Measurements from ENCODE around the gene LILRB4.
"Not testable (repeated sequence)": the region's sequence is repeated elsewhere in the genome, so short reads cannot be mapped to it uniquely, and the experiment has no call there.

LILRB4 gene

DNA sequence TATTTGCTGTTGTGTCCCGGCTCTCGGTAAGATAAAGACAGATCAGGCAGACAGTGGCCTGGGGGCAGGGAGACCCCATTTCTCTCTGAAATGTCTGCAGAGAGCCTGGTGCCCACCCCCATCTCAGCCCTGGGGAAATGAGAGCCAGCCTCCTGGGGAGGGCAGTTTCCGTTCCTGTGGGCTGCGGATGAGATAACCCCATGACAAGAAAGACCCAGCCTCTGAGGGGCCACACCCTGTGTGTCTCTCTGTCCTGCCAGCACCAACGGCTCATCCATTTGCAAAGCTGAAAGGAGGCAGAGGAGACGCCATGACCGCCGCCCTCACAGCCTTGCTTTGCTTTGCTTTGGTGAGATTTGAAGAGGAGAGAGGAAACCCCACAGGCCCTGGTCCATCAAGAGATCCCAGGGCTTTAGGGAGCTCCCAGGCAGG is 33.3 kb downstream of the LILRB4 start:
- no peak for DNase-seq

GRCh38 chr19:54696766-54697165 is 34.0 kb downstream of the LILRB4 start:
- no peak for DNase-seq

- not testable (repeated sequence) for DNase-seq
Measured at GRCh38 chr19:54697716-54698115, 34.9 kb downstream of the LILRB4 start.

DNA sequence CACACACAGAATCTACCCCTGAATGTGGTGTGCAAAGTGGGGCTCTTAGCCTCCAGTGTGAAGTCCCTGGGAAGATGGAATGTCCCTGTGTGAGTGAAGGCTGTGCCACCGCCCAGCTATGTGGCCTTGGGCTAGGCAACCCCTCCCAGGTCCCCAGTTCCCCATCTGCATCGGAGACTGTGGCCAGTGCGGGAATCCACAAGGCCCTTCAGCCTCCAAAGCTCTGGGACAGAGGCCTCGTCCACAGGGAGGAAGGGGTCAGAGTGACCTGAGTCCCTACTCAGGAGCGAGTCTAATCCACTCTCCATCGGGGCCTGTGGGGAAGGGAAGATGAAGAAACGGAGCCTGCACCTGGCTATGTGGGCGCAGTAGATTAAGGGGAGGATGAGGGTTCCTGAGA is 42.1 kb downstream of the LILRB4 start:
- DNase-seq, result no peak

DNA sequence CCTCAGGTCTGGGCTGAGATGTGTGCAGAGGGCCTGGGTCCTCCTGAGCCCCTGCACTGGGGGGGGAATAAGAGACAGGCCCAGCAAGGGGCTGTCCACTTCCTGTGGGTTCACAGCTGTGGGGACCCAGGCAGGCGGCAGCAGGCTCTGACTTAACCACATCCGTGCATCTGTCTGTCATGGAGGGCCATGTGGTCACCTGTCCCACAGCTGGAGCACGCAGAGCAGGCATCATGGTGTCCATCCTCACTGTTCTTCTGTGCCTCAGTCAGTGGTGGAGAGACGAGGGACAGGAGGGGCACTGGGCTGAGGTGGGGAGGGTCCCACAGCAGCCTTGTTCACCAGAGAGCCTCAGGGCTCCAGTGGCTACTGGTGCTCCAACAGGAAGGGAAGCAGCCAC is 45.2 kb downstream of the LILRB4 start:
- no peak for DNase-seq

DNA sequence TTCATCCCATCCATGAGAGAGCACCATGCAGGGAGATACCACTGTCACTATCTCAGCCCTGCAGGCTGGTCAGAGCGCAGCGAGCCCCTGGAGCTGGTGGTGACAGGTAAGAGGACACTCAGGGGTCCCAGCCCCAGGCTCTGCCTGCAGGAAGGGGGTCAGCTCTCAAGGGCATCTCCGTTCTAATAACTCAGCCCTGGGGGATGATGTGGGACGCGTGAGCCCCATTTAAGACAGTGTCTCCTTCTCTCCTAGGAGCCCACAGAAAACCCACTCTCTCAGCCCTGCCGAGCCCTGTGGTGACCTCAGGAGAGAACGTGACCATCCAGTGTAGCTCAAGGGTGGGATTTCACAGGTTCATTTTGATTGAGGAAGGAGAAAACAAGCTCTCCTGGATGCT is 46.0 kb downstream of the LILRB4 start:
- peak; percentile 65 for DNase-seq

- no peak for DNase-seq
Measured at GRCh38 chr19:54709212-54709948, 46.6 kb downstream of the LILRB4 start.

DNA sequence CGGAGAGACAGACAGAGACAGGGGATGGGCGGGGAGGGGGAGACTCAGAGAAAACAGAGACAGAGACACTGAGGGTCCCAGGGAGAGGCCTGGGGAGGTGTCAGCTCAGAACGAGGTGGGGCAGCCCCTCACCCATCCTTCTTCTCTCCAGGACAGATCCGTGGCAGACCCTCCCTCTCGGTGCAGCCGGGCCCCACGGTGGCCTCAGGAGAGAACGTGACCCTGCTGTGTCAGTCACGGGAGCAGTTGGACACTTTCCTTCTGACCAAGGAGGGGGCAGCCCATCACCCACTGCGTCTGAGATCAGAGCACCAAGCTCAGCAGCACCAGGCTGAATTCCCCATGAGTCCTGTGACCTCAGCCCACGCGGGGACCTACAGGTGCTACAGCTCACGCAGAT is 47.2 kb downstream of the LILRB4 start:
- not testable (repeated sequence) for DNase-seq

Data from NCI-H748 treated with DMSO at 0.1 percent for 48 hours (cell line).